Measurements from ENCODE around the gene GNAS.

The GNAS gene

GRCh38 chr20:58880994-58881752 lies 28.7 kb downstream of the GNAS start:
- DNase-seq (ENCODE audit: low spot score), result no peak

- DNase-seq (ENCODE audit: low spot score), result no peak
Observed at GRCh38 chr20:58882704-58883089, 30.2 kb downstream of the GNAS start.

- DNase-seq (ENCODE audit: low spot score), result no peak
Observed at GRCh38 chr20:58883241-58883691, 30.8 kb downstream of the GNAS start.

GRCh38 chr20:58884966-58885365 lies 32.5 kb downstream of the GNAS start:
- no peak for DNase-seq (ENCODE audit: low spot score)

GRCh38 chr20:58886546-58886945 lies 34.0 kb downstream of the GNAS start:
- DNase-seq (ENCODE audit: low spot score), result no peak

- DNase-seq (ENCODE audit: low spot score), result no peak
Observed at GRCh38 chr20:58888103-58888502, 35.6 kb downstream of the GNAS start.

GRCh38 chr20:58888521-58889333 lies 36.2 kb downstream of the GNAS start:
- DNase-seq (ENCODE audit: low spot score), result peak; percentile 88

GRCh38 chr20:58889334-58889760 lies 36.8 kb downstream of the GNAS start:
- no peak for DNase-seq (ENCODE audit: low spot score)

GRCh38 chr20:58889798-58890517 lies 37.4 kb downstream of the GNAS start:
- DNase-seq (ENCODE audit: low spot score), result no peak

- peak; percentile 80 for DNase-seq (ENCODE audit: low spot score)
Observed at GRCh38 chr20:58890518-58891085, 38.1 kb downstream of the GNAS start.

GRCh38 chr20:58891086-58891717 lies 38.7 kb downstream of the GNAS start:
- DNase-seq (ENCODE audit: low spot score), result peak; percentile 82

- DNase-seq (ENCODE audit: low spot score), result peak; percentile 43
Observed at GRCh38 chr20:58891718-58892140, 39.2 kb downstream of the GNAS start.

- DNase-seq (ENCODE audit: low spot score), result peak; percentile 77
Observed at GRCh38 chr20:58892141-58892931, 39.8 kb downstream of the GNAS start.

GRCh38 chr20:58892932-58893224 lies 40.4 kb downstream of the GNAS start:
- DNase-seq (ENCODE audit: low spot score), result no peak

- no peak for DNase-seq (ENCODE audit: low spot score)
Observed at GRCh38 chr20:58893355-58894120, 41.0 kb downstream of the GNAS start.

GRCh38 chr20:58894652-58895447 lies 42.3 kb downstream of the GNAS start:
- DNase-seq (ENCODE audit: low spot score), result no peak

GRCh38 chr20:58895448-58896180 lies 43.1 kb downstream of the GNAS start:
- no peak for DNase-seq (ENCODE audit: low spot score)

- no peak for DNase-seq (ENCODE audit: low spot score)
Observed at GRCh38 chr20:58896820-58897219, 44.3 kb downstream of the GNAS start.

- DNase-seq (ENCODE audit: low spot score), result no peak
Observed at GRCh38 chr20:58897488-58897887, 45.0 kb downstream of the GNAS start.
